AG09319 (cell line): ENCODE data around the gene NKAPL.

ENCODE experiments used
- DNase-seq: peaks from one replicate; pipeline ENCODE4 v3.0.0-alpha.2; 2010; ENCODE audit warnings: low read depth; ENCODE audit errors: extremely low read depth
- CTCF ChIP-seq: IDR thresholded peaks from 2 replicates; pipeline ENCODE4 v1.5.1; 2011; ENCODE audit warnings: low read depth, mild to moderate bottlenecking, inconsistent platforms, low read length, moderate library complexity

NKAPL gene

DNA sequence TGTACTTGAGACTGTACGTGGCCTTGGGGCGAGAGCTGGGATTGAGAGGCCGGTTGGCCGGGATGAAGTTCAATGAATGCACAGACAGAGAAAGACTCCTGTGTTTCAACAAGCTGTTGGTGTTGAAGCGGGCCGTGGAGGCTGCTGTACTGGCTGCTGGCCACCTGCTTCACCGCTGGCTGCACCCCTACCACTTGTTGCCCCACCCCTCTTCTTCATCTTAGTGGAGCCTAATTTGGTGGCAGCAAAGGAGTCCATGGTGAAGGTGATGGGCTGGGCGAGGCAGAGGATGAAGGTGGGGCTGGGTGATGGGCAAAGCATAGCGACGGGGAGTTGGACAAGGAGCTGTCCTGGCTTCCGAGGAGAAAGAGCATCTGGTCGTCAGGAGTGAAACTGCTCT lies 41.2 kb upstream of the NKAPL start:
- TF ChIP-seq CTCF, result no peak
- no peak for DNase-seq

GRCh38 chr6:28218312-28219248 lies 40.5 kb upstream of the NKAPL start:
- peak; percentile 18 for DNase-seq
- TF ChIP-seq CTCF, result no peak

DNA sequence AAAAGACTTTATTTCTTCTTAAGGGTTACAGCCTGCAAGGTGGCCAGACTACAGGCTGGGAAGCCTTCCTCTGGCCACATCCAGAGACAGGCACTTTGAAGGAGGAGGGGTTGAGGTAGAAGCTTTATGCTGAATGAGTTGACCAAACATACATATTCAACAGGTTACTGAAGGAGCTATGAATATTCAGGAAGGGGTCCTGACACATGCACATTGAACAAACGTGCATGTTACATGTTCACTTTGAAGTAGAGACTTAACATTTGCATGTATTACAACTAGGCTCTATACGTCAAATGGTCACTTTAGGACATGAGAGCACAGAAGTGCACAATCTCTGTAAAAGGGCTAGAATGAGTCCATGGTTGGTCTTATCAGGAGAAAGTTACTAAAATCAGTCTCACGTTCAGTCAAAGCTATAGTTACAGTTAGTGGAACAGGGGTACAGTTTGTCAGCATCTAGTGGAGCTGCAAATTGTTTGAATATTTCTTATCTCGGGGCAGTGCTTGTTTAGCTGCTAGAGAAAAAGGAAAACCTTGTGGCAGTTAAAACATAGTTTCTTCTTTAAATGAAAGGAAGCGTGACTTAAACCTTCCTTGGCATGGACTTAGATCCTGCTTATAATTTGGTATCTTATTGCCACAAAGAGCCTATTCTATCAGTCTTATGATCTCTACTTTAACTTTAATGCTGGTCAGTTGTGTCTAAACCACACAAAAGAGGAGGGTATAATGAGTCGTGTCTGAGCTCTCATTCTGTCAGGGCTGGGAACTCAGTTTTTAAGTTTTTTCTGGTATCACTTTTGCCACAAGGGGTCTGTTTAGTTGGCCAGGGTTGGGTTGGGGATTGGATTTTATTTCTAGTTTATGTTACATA lies 38.6 kb upstream of the NKAPL start:
- DNase-seq, result no peak
- TF ChIP-seq CTCF, result no peak

GRCh38 chr6:28224131-28225055 lies 34.7 kb upstream of the NKAPL start:
- DNase-seq, result no peak

DNA sequence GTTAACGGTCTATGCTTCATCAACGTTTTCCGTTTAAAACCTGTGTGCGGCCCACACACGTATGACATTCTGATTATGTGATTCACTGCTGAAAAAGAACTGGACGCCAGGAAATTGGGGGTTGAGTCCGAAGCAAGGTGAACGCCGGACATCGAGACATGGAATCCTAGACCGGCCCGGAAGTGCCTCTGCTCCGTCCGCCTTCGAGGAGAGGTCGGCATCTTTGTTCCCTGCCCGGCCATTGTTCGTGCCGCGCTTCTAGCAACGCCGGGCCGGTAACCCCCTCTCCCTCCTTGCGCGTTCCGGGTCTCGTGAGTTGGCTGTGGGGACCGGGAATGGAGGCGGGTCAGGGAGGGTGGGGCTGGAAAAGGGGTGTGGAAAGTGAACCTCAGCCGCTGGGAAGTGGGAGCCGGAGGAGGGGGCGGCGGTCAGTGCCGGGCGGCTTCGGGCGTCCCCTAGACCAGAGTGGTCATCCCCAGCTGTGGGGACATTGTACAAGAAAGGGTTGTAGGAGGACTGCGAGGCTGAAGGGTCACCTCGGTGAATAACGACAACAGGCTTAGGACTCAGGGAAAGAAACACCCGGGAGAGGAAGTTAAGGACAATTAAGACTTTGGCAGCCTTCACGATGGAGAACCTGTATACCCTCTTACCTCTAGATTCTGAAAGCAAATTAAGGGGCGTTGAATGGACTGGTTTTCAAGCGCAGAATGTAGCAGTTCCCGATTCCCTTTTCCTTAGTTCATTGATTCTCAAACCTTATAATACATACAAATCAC lies 33.9 kb upstream of the NKAPL start, which contains the start of gene ZSCAN9:
Gene ZSCAN9 (plus strand): TSS at position 220 of the 779 bp plus-strand sequence. CDS start 1,810 bp downstream, outside the sequence.
- TF ChIP-seq CTCF, result no peak
- peak; percentile 62 for DNase-seq

More at GRCh38 chr6:28224131-28225055, 34.7 kb upstream of the NKAPL start:
- TF ChIP-seq CTCF, result no peak

- no peak for TF ChIP-seq CTCF
- DNase-seq, result no peak
Observed at GRCh38 chr6:28226460-28226859, 32.6 kb upstream of the NKAPL start.
